ENCODE data around the gene CELA2A. TPM values are rescaled to one million over a fixed set of nuclear protein-coding genes. Genes with fewer than 3 reads are reported as not detected.
"Not testable (repeated sequence)": the region's sequence is repeated elsewhere in the genome, so short reads cannot be mapped to it uniquely, and the experiment has no call there.

Gene CELA2A
- total RNA-seq, 1 donor from 2014 or later: not detected

GRCh38 chr1:15500184-15501178 is 43.9 kb downstream of the CELA2A start:
- peak; percentile 15 for DNase-seq (ENCODE audit: low read depth)

DNA sequence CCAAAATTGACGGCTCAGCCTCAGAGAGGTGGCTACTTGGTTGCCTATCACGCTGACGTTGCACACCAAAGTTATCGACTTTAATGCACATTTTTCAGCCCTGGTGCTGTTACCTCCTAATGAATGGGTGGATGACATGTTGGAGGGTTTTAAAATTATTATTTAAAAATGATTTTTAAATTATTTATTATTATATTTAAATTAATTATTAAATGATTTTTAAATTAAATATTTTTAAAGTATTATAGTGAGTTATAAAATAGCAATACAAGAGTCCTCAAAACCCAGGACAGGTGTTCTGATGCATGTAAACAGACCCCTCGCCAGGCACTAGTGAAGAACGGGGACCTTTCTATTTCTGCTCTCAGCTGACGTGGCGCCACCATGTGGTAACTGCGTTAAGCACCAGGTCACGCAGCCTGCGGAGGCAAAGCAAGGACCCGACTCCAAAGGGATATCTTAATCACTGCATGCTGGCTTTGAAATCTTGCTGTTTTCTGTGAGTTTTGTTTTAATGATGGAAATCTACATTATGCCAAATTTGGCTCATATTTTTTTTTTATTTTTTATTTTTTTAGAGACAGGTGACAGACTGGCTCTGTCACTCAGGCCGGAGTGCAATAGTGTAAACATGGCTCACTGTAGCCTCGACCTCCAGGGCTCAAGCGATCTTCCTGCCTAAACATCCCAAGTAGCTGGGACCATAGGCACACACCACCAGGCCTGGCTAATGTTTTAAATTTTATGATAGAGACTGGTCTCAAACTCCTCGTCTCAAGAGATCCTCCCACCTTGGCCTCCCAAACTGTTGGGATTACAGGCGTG is 44.9 kb downstream of the CELA2A start:
- DNase-seq (ENCODE audit: low read depth): peak; percentile 21

DNA sequence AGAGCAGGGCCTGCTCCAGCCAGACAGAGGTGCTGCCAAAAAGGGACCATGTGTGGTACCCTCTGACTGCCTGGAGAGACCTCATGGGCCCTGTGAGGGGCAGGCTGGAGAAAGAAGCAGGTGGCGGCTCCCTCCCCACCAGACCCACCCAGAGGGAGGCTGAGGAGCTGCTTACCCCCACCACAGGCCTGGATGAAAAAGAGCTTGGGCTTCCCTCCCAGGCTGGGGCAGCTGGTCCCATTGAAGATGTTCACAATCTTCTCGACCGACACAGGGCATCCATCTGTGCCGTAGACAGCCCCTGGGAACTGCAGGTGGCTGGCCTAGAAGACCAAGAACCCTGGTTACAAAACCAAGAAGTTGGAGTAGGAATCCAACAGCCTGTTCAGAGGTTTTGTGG is 47.9 kb downstream of the CELA2A start:
- DNase-seq (ENCODE audit: low read depth): no peak

- no peak for DNase-seq (ENCODE audit: low read depth)
Observed at GRCh38 chr1:15506831-15507230, 50.3 kb downstream of the CELA2A start.

DNA sequence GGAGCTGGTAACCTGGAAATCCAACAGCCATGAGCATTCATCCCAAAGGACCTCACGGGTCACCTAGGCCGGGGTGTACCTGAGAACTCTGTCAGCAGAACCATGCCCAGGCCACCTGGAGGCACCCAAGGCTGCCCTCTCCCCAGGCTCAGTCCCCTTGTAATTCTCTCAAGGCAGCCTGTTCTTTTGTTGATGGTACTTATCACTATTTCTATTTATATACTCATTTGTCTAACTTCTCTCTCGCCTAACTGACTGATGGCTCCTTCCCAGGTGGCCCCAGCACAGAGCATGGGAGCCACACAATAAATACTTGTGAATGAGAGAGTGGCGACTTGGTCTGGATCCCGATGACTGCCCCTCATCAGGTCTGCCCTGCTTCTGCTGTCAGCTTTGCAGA is 50.7 kb downstream of the CELA2A start:
- DNase-seq (ENCODE audit: low read depth): no peak

- DNase-seq (ENCODE audit: low read depth): no peak
Observed at GRCh38 chr1:15508700-15509487, 52.4 kb downstream of the CELA2A start.

- DNase-seq (ENCODE audit: low read depth): no peak
Observed at GRCh38 chr1:15509586-15509985, 53.1 kb downstream of the CELA2A start.

DNA sequence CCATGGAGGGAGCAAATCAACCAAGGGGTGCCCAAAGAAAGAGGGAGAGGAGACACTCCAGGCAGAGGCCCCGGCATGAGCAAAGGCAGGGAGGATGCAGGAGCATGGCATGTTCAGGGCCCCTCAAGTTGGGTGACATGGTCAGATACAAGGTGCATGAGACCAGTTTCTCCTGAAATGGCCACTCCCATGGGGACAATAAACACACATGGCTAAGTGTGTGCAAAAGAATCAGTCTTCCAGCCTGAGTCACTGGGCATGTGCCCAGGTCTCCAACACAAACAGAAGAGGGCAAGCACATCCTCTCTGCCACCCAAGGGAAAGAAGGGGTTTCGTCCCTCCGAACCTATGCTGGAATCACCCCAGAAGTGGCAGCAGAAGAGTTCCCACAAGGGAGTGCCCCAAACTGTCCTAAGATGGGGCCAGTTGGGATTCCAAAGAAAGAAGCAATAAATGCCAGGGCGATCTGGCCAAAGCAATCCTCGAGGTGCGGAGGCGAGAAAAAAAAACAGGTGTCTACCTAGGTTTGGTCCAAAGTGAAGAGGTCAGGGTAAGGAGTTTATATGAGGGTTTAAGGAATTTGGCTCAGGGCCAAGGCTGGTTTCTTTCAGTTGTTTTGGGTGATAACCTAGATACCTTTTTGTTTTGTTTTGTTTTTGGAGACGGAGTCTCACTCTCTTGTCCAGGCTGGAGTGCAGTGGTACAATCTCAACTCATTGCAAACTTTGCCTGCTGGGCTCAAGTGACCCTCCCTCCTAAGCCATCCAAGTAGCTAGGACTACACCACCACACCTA is 54.3 kb downstream of the CELA2A start:
- no peak for DNase-seq (ENCODE audit: low read depth)

- no peak for DNase-seq (ENCODE audit: low read depth)
Observed at GRCh38 chr1:15513192-15513591, 56.7 kb downstream of the CELA2A start.

DNA sequence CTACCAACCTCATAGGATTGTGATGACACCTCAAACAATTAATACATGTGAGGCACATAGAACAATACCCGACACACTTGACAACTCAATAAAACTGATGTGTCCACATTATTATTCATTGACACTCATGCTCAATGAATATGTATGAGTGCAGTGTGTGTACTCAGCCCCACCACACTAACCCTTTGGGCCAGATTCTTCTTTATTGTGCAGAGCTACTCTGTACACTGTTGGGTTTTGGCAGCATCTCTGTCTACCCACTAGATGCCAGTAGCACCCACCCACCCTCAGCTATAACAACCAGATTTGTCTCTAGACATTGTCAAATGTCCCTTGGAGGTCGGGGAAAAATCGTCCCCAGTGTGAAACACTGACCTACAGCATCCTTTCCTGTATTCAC is 57.4 kb downstream of the CELA2A start:
- no peak for DNase-seq (ENCODE audit: low read depth)

GRCh38 chr1:15514557-15514956 is 58.0 kb downstream of the CELA2A start:
- DNase-seq (ENCODE audit: low read depth): not testable (repeated sequence)

- DNase-seq (ENCODE audit: low read depth): no peak
Observed at GRCh38 chr1:15515022-15515663, 58.6 kb downstream of the CELA2A start.

GRCh38 chr1:15519625-15520024 is 63.1 kb downstream of the CELA2A start:
- no peak for DNase-seq (ENCODE audit: low read depth)

DNA sequence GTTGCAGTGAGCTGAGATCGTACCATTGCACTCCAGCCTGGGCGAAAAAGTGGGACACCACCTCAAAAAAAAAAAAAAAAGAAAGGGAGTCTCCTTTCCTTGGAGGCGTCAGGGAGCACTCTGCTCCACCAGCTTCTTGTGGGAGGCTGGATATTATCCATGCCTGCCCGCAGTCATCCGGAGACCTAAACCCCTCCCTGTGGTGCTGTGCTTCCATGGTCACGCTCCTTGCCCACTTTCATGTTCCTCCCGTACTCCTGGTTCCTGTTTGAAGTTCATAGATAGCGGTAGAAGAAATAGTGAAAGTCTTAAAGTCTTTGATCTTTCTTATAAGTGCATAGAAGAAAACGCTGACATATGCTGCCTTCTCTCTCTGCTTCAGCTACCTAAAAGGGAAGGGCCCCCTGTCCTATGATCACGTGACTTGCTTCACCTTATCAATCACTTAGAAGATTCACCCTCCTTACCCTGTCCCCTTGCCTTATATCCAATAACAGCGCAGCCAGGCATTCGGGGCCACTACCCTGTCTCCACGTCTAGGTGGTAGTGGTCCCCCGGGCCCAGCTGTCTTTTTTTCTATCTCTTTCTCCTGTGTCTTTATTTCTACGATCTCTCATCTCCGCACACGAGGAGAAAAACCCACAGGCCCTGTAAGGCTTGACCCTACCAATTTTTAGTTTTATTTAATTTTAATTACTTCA is 64.8 kb downstream of the CELA2A start:
- DNase-seq (ENCODE audit: low read depth): peak; percentile 62

Other genes with a start within 250 kb of the CELA2A start
- gene FHAD1, start 209.5 kb upstream of the CELA2A start, total RNA-seq: 1.3 TPM in 1 of 2 replicates, not detected in the other
- 27.8 and 77.3 TPM in 2 replicates for gene EFHD2, start 46.8 kb upstream of the CELA2A start, total RNA-seq
- gene CTRC, start 18.3 kb upstream of the CELA2A start, total RNA-seq: not detected in 2 replicates
- gene CELA2B, start 19.4 kb downstream of the CELA2A start, total RNA-seq: not detected in 2 replicates
- 8.7 and 11.5 TPM in 2 replicates for gene CASP9, start 67.5 kb downstream of the CELA2A start, total RNA-seq
- 9.2 and 25.7 TPM in 2 replicates for gene DNAJC16, start 70.1 kb downstream of the CELA2A start, total RNA-seq
- gene AGMAT, start 128.3 kb downstream of the CELA2A start, total RNA-seq: 0.99 and 5.6 TPM in 2 replicates
- 8.2 and 33.0 TPM in 2 replicates for gene DDI2, start 160.7 kb downstream of the CELA2A start, total RNA-seq
- gene PLEKHM2, start 227.6 kb downstream of the CELA2A start, total RNA-seq: 46.4 and 77.7 TPM in 2 replicates